HG03521 (cell line): ENCODE data around the gene AXIN2.

Experiments used
- ATAC-seq: cut with Tn5 transposase; IDR thresholded peaks from one replicate; pipeline ENCODE4 v1.9.1; 2021; ENCODE audit warnings: mild to moderate bottlenecking, moderate library complexity; ENCODE audit not compliant: unreplicated experiment

AXIN2 gene

DNA sequence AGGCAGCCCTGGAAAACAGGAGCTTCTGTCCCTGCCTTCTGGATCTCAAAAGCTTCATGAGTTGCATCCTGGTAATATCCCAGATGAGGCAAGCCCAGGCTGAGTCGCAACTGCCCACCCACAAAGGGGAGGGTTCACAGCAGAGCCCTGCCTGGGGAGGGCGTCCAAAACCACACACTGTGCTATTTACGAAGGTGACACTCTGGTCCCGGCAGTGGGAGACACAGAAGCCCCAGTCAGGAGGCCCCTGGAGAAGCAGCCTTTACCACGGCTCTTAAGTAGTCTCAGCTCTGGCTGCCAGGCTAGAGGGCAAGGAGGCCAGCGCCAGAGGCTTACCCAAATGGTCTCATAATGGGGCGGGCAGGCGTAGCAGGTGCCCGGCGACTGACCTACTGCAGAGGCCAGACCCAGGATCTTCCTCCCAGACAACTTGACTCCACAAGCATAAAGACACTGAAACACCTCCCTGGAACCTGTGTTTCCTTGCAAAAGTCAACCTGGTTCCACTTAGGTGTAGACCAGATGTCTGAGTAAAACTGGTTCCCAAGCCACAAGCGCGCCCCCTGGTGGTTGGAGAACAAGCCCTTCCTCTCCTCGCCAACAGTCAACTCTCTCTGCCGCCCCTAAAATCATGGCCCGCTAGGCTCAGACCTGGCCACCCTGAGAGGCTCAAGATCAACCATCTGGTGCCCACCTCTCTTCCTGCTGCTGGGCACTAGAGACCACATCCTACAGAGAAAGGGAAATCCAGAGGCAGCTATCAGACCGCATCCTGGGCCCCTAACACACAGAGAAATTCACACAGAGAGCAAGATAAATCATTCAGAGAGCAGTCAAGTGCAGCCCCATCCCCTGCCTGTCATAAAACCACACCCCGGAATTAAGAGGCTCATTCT is 5.2 kb downstream of the AXIN2 start:
- no peak for ATAC-seq

- no peak for ATAC-seq
Measured at GRCh38 chr17:65554553-65555223, 6.8 kb downstream of the AXIN2 start.

DNA sequence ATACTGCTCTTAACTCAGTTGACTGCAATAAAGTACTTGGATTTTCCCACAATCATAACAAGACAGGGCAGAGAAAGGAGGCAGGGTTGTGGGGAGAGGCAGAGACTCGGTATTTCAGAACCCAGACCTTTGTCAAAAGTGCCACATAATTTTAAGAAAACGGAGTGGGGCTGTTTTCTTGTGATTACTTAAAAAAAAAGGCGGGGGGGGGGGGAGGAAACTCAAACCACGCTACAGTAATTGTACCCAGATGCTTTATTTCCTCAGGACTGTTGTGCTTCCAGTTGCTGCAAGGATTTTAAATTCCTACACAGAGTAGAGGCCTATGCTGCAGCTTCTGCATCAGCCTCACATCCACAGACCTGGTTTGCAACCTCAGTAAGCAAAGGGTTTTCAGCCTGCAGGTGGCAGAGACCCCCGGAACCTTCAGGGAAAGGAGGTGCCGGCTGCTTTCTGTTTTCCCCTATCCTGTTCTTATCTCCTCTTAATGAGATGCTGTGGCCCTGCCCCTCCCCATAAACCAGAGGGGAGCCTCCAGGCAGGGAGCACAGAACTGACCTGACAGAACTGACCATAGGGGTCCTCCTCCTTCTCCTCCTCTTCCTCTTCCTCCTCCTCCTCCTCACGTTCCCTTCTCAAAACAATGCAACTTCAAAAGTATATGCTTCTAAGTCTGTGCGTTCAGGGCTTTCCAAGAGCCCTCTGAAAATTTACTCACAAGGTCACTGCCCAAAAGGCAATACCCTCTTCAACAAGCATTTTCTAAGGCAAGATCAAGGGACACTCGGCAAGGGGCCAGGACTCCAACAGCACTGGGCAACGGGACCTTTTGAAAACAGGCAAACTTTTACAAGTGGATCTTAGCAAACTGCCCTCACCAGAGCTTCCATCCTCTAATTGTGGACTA is 7.5 kb downstream of the AXIN2 start:
- ATAC-seq: no peak

DNA sequence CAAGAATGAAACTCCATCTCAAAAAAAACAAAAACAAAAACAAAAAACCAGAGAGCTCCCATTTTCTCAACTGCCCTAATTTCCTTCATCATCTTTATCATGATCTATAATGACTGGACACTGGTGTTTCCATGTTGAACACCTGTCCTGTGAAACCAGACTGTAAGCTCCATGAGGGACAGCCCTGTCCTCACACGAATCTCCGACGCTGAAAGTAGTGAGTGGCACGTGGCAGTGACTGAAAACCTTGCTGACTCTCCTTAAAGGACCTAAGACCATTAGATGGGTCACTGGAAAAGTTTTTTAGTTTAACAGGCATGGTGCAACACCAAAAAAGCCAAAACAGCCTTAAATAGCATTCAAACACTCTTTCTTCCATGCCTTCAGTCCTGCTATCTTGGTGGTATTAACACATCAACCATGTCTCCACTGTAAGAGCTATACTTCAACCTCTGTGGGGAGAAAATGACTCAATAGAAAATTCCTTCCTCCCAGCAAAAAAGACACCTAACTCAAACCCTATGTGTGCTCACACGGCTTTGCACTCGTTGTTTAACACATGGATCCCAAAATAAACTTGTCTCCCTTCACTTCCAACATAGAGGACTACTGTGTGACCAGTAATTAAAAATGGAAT is 8.3 kb downstream of the AXIN2 start:
- ATAC-seq: no peak

- ATAC-seq: no peak
Measured at GRCh38 chr17:65552214-65552613, 9.2 kb downstream of the AXIN2 start.

DNA sequence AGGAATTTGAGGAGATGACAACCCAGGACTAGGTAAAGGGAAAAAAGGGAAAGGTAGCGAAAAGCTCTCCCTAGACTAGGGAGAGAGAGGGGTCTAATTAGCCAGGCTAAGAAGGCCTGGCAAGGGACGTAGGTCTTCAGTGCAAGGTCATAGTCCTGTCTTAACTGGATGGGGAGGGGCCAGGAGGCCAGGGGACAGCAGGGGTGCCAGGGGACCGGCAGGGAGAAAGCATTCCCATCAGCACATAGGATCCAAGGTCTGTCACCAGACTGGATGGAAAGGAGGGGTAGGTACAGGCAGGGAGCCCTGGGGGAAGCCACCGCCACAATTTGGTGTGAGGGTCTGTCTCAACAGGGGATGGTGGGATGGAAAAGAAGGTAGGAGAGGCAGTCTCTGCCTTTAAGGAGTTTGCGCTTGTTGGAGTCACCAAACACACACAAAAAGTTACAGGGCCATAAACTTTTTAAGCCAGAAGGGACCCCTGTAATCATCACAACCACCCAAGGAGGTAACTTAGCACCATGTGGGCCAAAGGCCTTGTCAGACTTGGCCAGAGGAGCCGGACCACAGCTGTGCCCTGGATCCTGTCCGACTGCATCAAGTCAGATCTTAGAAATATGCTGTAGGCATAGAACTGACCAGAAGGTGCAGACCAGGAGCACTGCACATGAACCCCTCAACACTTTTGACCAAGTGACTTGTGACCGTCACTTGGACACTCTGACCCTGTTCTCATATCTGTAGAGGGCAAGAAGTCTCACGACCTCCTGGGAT is 10.0 kb downstream of the AXIN2 start:
- ATAC-seq: no peak

DNA sequence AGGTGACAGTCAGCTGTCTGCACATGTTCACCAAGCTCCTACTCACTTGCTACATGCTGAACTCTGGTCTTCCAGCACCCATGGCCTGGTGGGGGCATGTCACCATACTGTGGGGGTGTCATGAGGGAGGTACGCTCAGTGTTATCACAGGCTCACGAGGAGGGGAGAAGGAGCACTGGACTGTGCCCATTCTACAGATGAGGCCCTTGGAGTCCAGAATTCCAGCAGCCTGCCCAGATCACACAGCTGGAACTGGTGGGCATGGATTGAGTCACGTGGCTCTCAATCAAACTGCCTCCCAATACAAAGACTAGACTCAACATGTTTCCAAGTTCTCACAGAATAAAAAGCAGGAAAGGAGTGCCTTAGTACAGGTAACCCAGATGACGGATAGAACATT is 10.7 kb downstream of the AXIN2 start:
- ATAC-seq: no peak

DNA sequence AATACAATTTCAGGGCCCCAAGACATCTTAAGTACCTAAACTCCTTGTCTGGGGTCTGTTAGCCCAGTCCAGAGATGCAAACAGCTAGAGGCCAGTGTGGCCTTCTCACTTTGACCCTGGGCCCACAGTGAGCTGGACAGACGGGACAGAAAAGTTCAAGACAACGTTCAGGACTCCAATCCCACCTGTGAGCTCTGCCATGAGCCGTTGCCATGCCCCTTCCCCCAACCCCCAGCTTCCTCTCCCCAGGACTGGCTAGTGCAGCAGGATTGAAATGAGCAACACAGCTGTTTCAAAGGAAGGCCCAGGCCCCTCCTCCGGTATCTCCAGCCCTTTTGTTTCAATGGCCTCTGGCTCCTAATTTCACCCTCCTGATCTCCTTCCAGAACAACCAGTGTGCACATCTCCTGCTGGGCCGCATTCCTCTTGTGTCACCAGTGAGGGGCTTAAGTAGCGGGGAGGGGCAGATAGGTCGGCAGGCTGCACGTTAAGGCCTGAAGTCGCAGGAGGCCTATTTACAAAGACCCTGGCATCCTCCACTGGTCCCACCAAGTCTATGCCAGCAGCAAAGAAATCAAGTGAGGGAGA is 11.3 kb downstream of the AXIN2 start:
- no peak for ATAC-seq

DNA sequence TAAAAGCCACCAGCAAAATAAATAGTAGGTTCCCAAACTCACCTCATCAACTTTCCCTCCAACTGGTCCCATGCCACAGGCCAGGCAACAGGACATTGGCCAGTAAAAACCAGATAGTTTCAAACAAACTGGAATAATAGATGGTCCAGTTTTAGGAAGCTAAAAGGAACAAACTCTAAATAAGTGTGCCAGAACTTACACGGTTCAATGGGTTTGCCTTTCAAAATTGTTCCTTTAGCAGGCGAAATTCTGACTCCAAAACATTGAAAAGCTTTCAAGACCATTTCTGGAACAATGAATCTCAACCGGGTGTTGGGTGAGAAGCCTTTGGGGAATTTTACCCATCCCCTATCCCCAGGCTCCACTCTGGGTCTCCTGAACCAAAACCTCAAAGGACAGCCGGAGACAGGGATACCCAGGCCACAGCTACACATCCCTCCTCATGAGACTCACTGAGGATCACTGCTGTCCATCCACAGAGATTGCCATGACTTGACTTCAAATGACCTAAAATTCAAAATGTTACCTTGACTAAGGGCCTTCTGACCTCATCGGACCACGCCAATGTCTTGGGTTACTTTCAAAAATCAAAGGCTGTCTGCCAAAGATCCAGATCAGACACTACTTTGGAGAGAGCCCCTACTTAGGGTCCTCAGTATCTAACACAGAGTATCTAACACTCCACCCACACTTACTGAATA is 13.0 kb downstream of the AXIN2 start:
- ATAC-seq: no peak

- no peak for ATAC-seq
Measured at GRCh38 chr17:65547253-65547670, 14.2 kb downstream of the AXIN2 start.

DNA sequence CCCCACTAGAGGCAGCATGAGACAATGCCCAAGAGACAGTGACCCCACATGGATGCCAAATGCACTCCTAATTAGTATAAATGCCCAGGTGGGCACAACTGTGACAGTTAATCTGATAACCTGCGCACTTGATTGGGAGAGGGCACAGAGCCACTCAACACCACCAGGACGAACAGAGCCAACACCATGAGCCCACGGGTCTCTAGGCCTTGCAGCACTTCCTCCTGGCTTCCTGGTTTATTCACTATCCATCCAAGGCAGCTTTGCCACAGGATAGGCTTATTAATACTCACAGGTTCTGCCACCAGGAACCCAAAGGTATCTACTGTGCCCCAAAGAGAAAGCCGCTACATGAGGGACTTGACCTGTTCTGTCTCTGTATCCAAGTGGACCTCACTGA is 14.9 kb downstream of the AXIN2 start:
- ATAC-seq: no peak

GRCh38 chr17:65545705-65546523 is 15.5 kb downstream of the AXIN2 start:
- no peak for ATAC-seq

- no peak for ATAC-seq
Measured at GRCh38 chr17:65544672-65545071, 16.8 kb downstream of the AXIN2 start.

DNA sequence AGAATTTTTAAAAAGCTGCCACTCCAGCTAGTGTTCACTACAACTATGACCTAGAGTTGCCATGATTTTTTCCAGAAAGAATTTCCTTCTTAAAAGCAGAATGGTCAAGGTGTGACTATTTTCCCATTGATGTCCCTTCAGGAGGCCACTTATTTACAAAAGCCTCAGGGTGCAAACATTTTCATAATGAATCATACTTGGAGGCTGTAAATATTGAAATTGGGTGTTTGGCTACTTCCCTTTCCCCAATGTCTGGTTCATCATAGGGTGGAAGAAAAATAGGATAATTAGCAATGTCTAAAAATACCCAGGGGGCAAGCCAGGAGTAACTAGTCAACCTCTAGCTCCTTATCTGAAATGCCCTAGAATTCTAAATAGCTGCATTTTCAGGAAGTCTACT is 18.8 kb downstream of the AXIN2 start:
- ATAC-seq: no peak

GRCh38 chr17:65542067-65542466 is 19.4 kb downstream of the AXIN2 start:
- no peak for ATAC-seq

DNA sequence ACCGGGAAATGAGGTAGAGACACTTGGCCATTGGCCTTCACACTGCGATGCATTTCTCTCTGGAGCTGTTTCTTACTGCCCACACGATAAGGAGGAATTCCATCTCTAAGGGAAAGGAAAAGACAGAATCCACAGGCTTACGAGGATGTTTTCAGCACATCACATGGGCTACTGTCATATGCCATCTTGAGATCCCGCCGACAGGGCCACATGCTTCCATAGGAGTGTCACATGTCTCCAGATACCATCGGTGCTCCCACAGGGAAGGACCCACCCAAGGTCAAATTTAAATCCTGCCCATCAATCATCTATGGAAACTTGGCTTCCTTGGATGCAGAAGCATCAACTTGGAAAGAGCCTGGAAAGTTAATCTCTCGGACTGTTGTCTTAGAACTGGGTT is 20.0 kb downstream of the AXIN2 start:
- ATAC-seq: no peak

- no peak for ATAC-seq
Measured at GRCh38 chr17:65539630-65540266, 21.7 kb downstream of the AXIN2 start.
